MM.1S (cell line): ENCODE measurements around the gene SLC7A8.

Source experiments
- DNase-seq: peaks from one replicate; pipeline ENCODE4 v3.0.0-alpha.2; 2015
- H2AFZ ChIP-seq: fragments of 300-600 bp; sonication (generic); 2 replicates; pipeline ENCODE4 v1.6.0; 2016; ENCODE audit warnings: antibody characterized with exemption, low read length
- H3F3A ChIP-seq: fragments of 300-600 bp; sonication (generic); 2 replicates; pipeline ENCODE4 v1.6.1; 2016; ENCODE audit warnings: mild to moderate bottlenecking, antibody characterized with exemption, low read length, moderate library complexity, mixed read lengths; ENCODE audit not compliant: insufficient read depth
- H3K27ac ChIP-seq: fragments of 300-600 bp; sonication (generic); 2 replicates; pipeline ENCODE4 v1.5.1; 2016; ENCODE audit warnings: mild to moderate bottlenecking, low read length
- H3K27me3 ChIP-seq: fragments of 300-600 bp; sonication (generic); replicated peaks from 2 replicates; pipeline ENCODE4 v1.6.0; 2016; ENCODE audit warnings: low read length; ENCODE audit not compliant: insufficient read depth
- H3K36me3 ChIP-seq: fragments of 300-600 bp; sonication (generic); replicated peaks from 2 replicates; pipeline ENCODE4 v1.6.1; 2016; ENCODE audit warnings: mild to moderate bottlenecking, low read length, mixed read lengths; ENCODE audit not compliant: insufficient read depth
- H3K4me1 ChIP-seq: fragments of 300-600 bp; sonication (generic); 2 replicates; pipeline ENCODE4 v1.6.1; 2016; ENCODE audit warnings: low read length, mixed read lengths
- H3K4me2 ChIP-seq: fragments of 300-600 bp; sonication (generic); 2 replicates; pipeline ENCODE4 v1.6.0; 2016; ENCODE audit warnings: low read depth, low read length
- H3K4me3 ChIP-seq: fragments of 300-600 bp; sonication (generic); 2 replicates; pipeline ENCODE4 v1.5.1; 2016; ENCODE audit warnings: low read length, mixed read lengths
- H3K79me2 ChIP-seq: fragments of 300-600 bp; sonication (generic); 2 replicates; pipeline ENCODE4 v1.6.1; 2016; ENCODE audit warnings: mixed run types, low read length, mixed read lengths
- H3K9ac ChIP-seq: fragments of 300-600 bp; sonication (generic); 2 replicates; pipeline ENCODE4 v1.6.1; 2016; ENCODE audit warnings: low read length, mixed read lengths
- H3K9me2 ChIP-seq: fragments of 300-600 bp; sonication (generic); replicated peaks from 2 replicates; pipeline ENCODE4 v1.6.1; 2016; ENCODE audit warnings: mild to moderate bottlenecking, low read length, mixed read lengths; ENCODE audit not compliant: insufficient read depth
- H3K9me3 ChIP-seq: fragments of 300-600 bp; sonication (generic); replicated peaks from 2 replicates; pipeline ENCODE4 v1.6.1; 2016; ENCODE audit warnings: mild to moderate bottlenecking, low read length, mixed read lengths; ENCODE audit not compliant: insufficient read depth
- H4K20me1 ChIP-seq: fragments of 300-600 bp; sonication (generic); 2 replicates; pipeline ENCODE4 v1.6.1; 2016; ENCODE audit warnings: mild to moderate bottlenecking, low read length, moderate library complexity, mixed read lengths; ENCODE audit not compliant: insufficient read depth
- CTCF ChIP-seq: fragments of 300-600 bp; sonication (generic); IDR thresholded peaks from 2 replicates; pipeline ENCODE4 v1.5.1; 2016; ENCODE audit warnings: antibody characterized with exemption, low read length, mixed read lengths
- EZH2 ChIP-seq: fragments of 300-600 bp; sonication (generic); optimal IDR thresholded peaks from 2 replicates; pipeline ENCODE3; 2017; ENCODE audit warnings: low read depth, mild to moderate bottlenecking, antibody characterized with exemption, low read length, mixed read lengths
- EZH2phosphoT487 ChIP-seq: fragments of 300-600 bp; sonication (generic); IDR thresholded peaks from 2 replicates; pipeline ENCODE4 v1.6.1; 2018; ENCODE audit warnings: antibody characterized with exemption, low read length

SLC7A8 gene

GRCh38 chr14:23146980-23147379 is 36.5 kb downstream of the SLC7A8 start:
- TF ChIP-seq CTCF (no peak), EZH2phosphoT487 (no peak), EZH2 (no peak)
- no peaks in the 10 kb centered on the region for H3K79me2 ChIP-seq
- H3K4me2 ChIP-seq: no peak overlapping the region
- no peaks in the 10 kb centered on the region for H3K9me2 ChIP-seq
- no peak overlapping the region for H3K27ac ChIP-seq
- no peaks in the 10 kb centered on the region for H3K27me3 ChIP-seq
- no peaks in the 10 kb centered on the region for H4K20me1 ChIP-seq
- H3K9ac ChIP-seq: no peak overlapping the region
- no peaks in the 10 kb centered on the region for H3K36me3 ChIP-seq
- no peaks in the 10 kb centered on the region for H3K9me3 ChIP-seq
- no peak overlapping the region for H3K4me3 ChIP-seq
- no peak overlapping the region for H2AFZ ChIP-seq
- H3F3A ChIP-seq: no peaks in the 10 kb centered on the region
- no peak for DNase-seq
- H3K4me1 ChIP-seq: 0 out of 2 replicates have a peak, but pooled peaks cover 6% of the 10 kb centered on the region

- Histone ChIP-seq H2AFZ (no peak overlapping the region), H3K9me2 (no peaks in the 10 kb centered on the region), H3K79me2 (no peaks in the 10 kb centered on the region), H3K27ac (no peak overlapping the region), H3K4me1 (0 out of 2 replicates have a peak, but pooled peaks cover 6% of the 10 kb centered on the region), H4K20me1 (no peaks in the 10 kb centered on the region), H3K9ac (no peak overlapping the region), H3F3A (no peaks in the 10 kb centered on the region), H3K27me3 (no peaks in the 10 kb centered on the region), H3K4me3 (no peak overlapping the region), H3K36me3 (no peaks in the 10 kb centered on the region), H3K9me3 (no peaks in the 10 kb centered on the region), H3K4me2 (no peak overlapping the region)
- TF ChIP-seq CTCF: no peak
- TF ChIP-seq EZH2phosphoT487: no peak
- no peak for TF ChIP-seq EZH2
- DNase-seq: no peak
These were observed 37.0 kb downstream of the SLC7A8 start for GRCh38 chr14:23146351-23146910.

- Histone ChIP-seq H3K4me1 (0 out of 2 replicates have a peak, but pooled peaks cover 6% of the 10 kb centered on the region), H3K27me3 (no peaks in the 10 kb centered on the region), H3F3A (no peaks in the 10 kb centered on the region), H3K79me2 (no peaks in the 10 kb centered on the region), H3K9me3 (no peaks in the 10 kb centered on the region), H3K4me3 (no peak overlapping the region), H3K9ac (no peak overlapping the region), H3K9me2 (no peaks in the 10 kb centered on the region), H3K27ac (no peak overlapping the region), H2AFZ (no peak overlapping the region), H4K20me1 (no peaks in the 10 kb centered on the region), H3K4me2 (no peak overlapping the region), H3K36me3 (no peaks in the 10 kb centered on the region)
- no peak for DNase-seq
- TF ChIP-seq EZH2phosphoT487 (no peak), EZH2 (no peak), CTCF (no peak)
These were observed 37.6 kb downstream of the SLC7A8 start for GRCh38 chr14:23145794-23146350.
